Measurements from ENCODE around the gene NRG2. TPM values are rescaled to one million over a fixed set of nuclear protein-coding genes. Genes with fewer than 3 reads are reported as not detected.

NRG2 gene
- total and polyA plus RNA-seq, 4 experiments from 2014 or later: 0.11 to 0.17 (median 0.15) TPM; not detected in 1

DNA sequence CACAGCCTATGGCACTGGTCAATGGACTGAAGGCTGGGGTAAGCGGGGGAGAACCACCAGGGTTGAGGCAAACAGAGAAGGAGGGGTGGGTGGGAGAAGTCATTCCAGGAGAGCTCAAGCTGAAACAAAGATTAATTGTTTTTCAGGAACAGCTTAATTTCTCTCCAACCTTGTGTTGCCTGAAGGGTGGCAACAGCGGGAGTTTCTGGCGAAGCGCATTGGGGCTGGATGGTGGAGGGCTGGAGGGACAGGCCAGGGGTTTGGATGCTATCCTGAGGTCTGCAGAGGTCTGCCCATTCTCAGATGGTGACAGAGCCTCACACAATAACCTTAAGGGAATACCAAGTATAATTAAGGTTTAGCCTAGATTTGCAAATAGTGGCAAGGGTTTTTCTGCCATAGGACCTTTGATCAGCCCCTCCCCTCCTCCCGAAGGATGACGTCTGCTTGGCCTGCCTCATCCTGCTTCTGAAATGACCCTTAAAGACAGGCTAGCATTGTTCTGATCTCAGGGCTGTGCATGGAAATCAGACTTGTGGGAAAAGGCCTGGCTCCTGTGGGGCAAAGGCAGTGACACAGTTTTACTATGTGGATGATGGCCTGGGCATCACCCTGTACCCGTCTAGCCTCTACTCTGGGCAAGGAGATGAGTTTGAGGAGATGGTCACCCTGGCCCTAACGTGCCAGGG, 214.7 kb downstream of the NRG2 start:
- Mint-ChIP-seq H3K27me3 (peaks cover 8 to 12% of the 10 kb centered on the region in 2 donors), H3K36me3 (no peaks in the 10 kb centered on the region), H3K4me1 (no peaks in the 10 kb centered on the region), H3K9me3 (peaks cover 0 to 9% (median 0%) of the 10 kb centered on the region in 8 donors), H3K27ac (no peak overlapping the region), H3K4me3 (peak overlapping the region in 1 of 8 donors; percentile 58)
- intact Hi-C loops (cut with micrococcal nuclease): no loop called here
- DNase-seq: no peak
- no peak overlapping the region for H3K27ac ChIP-seq (ENCODE audit: low read depth, low read length)
- CTCF ChIA-PET (ENCODE audit: partially characterized antibody): no interaction called here
- no peaks in the 10 kb centered on the region for H3K4me1 ChIP-seq (ENCODE audit: insufficient read depth, low read length)
- H3K36me3 ChIP-seq (ENCODE audit: insufficient read depth, low read length): no peaks in the 10 kb centered on the region
- no peak overlapping the region for H3K4me3 ChIP-seq (ENCODE audit: low read length in 2 of 2)
- H3K9me3 ChIP-seq (ENCODE audit: control insufficient read depth in 1 of 2, low read length in 2 of 2): no peaks in the 10 kb centered on the region
- H3K27me3 ChIP-seq (ENCODE audit: insufficient read depth, low read length): no peaks in the 10 kb centered on the region
- POLR2A ChIA-PET (ENCODE audit: partially characterized antibody): no interaction called here

DNA sequence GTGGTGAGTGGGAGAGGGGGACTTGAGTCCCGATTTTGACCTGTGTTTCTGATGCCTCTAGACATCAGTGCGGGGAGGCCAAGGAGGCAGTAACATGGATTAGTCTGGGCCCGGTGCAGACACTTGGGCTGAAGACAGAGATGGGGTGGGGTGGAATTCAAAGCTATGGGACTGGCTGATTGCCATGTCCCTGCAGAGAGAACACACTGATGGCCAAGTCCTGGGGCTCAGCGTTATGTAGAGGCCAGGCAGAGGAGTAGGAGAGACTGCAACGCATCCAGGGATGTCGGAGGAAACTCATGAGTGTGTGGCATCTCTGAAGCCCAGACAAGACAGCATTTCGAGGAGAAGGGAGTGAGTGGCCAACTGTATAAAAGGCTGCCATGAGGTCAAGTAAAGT, 217.4 kb downstream of the NRG2 start:
- Histone ChIP-seq H3K4me3 (ENCODE audit: low read length in 2 of 2) (no peak overlapping the region), H3K27ac (ENCODE audit: low read depth, low read length) (no peak overlapping the region), H3K27me3 (ENCODE audit: insufficient read depth, low read length) (no peaks in the 10 kb centered on the region), H3K4me1 (ENCODE audit: insufficient read depth, low read length) (no peaks in the 10 kb centered on the region), H3K9me3 (ENCODE audit: control insufficient read depth in 1 of 2, low read length in 2 of 2) (no peaks in the 10 kb centered on the region), H3K36me3 (ENCODE audit: insufficient read depth, low read length) (no peaks in the 10 kb centered on the region)
- Mint-ChIP-seq H3K4me3 (no peak overlapping the region), H3K9me3 (peaks cover 0 to 5% (median 0%) of the 10 kb centered on the region in 8 donors), H3K4me1 (no peaks in the 10 kb centered on the region), H3K27me3 (peaks cover 11 to 15% of the 10 kb centered on the region in 2 donors), H3K27ac (no peak overlapping the region), H3K36me3 (peaks cover 0 to 3% of the 10 kb centered on the region in 2 donors)
- ChIA-PET CTCF (ENCODE audit: partially characterized antibody) (interaction anchor here (0.6 to 1.3 kb wide), 4 partner anchors 38 to 1517 kb away, joined by 3 to 5 read pairs (median 3); no protein-coding TSS in a partner anchor), POLR2A (ENCODE audit: partially characterized antibody) (no interaction called here)
- intact Hi-C loops (cut with micrococcal nuclease): no loop called here
- DNase-seq: no peak

DNA sequence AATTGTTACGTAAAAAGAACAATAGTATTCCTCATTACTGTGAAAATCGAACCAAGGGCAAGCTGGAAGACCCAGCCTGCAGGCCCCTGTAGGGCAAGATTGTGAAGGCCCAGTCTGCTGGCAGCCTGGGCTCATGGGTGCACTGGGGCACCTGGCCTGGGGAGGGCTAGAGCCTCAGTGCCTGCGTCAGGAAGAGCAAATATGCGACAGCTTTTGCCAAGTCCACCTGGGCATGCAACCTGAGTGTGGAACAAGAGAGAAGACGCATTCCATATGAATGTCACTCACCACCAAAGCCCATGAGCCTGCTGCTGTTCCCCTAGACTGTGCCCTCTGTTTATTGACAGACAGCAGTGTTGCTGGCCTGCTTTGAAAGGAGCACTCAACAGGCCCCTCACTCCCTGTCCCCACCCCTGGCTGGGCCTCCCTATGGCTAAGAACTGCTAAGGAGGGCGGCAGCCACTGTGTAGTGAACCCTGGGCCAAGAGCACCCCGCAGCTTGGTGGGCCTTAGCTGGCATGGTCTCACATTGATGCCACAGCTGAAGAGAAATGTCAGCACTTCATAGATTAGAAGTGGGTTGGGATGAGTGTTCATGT, 219.2 kb downstream of the NRG2 start:
- Mint-ChIP-seq H3K27ac (no peak overlapping the region), H3K27me3 (peaks cover 5 to 28% of the 10 kb centered on the region in 2 donors), H3K9me3 (peaks cover 5 to 14% (median 8%) of the 10 kb centered on the region in 8 donors), H3K4me1 (no peaks in the 10 kb centered on the region), H3K4me3 (no peak overlapping the region), H3K36me3 (peaks cover 0 to 5% of the 10 kb centered on the region in 2 donors)
- no peak for DNase-seq
- H3K4me3 ChIP-seq (ENCODE audit: low read length in 2 of 2): no peak overlapping the region
- H3K36me3 ChIP-seq (ENCODE audit: insufficient read depth, low read length): no peaks in the 10 kb centered on the region
- intact Hi-C loops (cut with micrococcal nuclease): no loop called here
- no peaks in the 10 kb centered on the region for H3K4me1 ChIP-seq (ENCODE audit: insufficient read depth, low read length)
- H3K9me3 ChIP-seq (ENCODE audit: control insufficient read depth in 1 of 2, low read length in 2 of 2): no peaks in the 10 kb centered on the region
- POLR2A ChIA-PET (ENCODE audit: partially characterized antibody): no interaction called here
- H3K27ac ChIP-seq (ENCODE audit: low read depth, low read length): no peak overlapping the region
- CTCF ChIA-PET (ENCODE audit: partially characterized antibody): no interaction called here
- no peaks in the 10 kb centered on the region for H3K27me3 ChIP-seq (ENCODE audit: insufficient read depth, low read length)

DNA sequence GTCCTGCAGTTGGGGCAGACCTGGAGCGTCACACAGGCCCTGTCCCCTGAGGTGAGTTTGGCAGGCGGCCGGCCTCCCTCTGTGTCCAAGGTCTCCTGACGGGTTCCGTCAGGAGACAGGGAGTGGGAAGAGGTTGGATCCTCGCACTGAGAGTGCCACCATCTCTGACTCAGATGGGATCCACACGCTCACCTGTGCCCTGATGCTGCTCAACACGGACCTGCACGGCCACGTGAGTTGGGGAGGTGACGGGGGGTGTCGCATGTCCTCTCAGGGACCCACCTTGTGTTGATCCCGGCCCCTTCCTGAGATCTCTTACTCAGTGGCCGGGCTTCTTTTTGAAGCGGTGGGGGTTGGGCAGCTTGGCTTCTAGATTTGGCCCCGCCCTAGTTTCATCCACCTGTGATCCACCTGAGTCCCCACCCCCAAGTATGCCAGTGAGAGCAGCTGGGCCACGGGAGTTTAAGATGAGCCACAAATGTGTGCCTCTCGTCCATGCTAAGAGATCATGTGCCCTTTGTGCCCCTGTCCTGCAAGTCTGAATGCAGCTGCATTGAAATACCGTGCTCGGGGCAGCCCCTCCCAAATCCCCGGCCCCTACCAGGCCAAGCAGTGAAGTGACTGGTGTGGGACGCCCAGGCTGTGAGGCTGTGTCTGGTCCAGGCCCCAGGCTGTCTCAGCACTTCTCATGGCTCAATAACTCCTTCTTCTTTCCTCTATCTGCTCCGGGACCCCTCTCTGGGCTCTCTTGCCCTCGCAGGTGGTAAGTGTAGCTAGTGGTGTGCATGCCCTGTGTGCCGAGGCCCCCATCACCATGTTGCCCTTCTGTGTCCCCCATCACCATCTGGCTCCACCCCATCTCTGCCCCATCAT, 220.3 kb downstream of the NRG2 start:
- POLR2A ChIA-PET (ENCODE audit: partially characterized antibody): no interaction called here
- intact Hi-C loops (cut with micrococcal nuclease): no loop called here
- no peak for DNase-seq

DNA sequence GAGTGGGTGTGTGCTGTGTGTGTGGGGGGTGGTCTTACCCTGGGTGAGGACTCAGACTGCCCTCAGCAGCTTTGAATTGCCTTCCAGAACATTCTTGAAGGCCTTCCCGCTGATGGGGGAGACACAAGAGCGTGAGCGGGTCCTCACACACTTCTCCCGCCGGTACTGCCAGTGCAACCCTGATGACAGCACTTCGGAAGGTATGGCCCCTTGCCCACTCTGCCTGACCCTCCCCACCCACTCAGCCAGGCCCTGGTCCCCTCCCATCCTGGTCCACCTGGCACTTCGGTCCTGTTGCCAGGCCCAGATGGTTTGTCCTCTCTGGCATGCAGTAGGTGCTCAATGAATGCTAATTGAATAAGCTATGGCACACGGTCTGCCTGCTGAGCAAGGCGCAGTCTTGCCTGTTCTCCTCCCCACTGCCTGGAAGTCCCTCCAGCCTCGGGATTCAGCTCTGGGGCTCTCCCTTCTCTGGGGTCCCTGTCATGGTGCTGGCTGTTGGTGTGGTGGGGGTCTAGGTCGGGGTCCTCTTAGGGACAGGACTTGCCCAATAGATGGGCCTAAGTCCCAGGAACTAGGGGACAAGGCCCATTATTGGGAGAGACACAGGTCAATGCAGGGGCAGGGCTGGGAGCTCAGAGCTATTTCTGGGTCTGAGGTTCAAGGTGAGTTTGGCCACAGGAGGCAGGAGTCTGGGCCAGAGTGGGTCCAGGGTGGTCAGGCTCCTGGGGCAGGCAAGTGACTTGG, 221.1 kb downstream of the NRG2 start:
- ChIA-PET CTCF (ENCODE audit: partially characterized antibody) (no interaction called here), POLR2A (ENCODE audit: partially characterized antibody) (no interaction called here)
- no peak overlapping the region for H3K4me3 ChIP-seq (ENCODE audit: low read length in 2 of 2)
- DNase-seq: no peak
- peaks cover 2 to 17% (median 13%) of the 10 kb centered on the region in 8 donors for H3K9me3 Mint-ChIP-seq
- peaks cover 0 to 10% of the 10 kb centered on the region in 2 donors for H3K36me3 Mint-ChIP-seq
- intact Hi-C loops (cut with micrococcal nuclease): no loop called here
- no peaks in the 10 kb centered on the region for H3K4me1 Mint-ChIP-seq
- no peaks in the 10 kb centered on the region for H3K4me1 ChIP-seq (ENCODE audit: insufficient read depth, low read length)
- peak overlapping the region in 1 of 7 donors; percentile 23 for H3K27ac Mint-ChIP-seq
- H3K9me3 ChIP-seq (ENCODE audit: control insufficient read depth in 1 of 2, low read length in 2 of 2): no peaks in the 10 kb centered on the region
- no peaks in the 10 kb centered on the region for H3K36me3 ChIP-seq (ENCODE audit: insufficient read depth, low read length)
- H3K27me3 Mint-ChIP-seq: peaks cover 8 to 29% of the 10 kb centered on the region in 2 donors
- H3K27ac ChIP-seq (ENCODE audit: low read depth, low read length): no peak overlapping the region
- no peaks in the 10 kb centered on the region for H3K27me3 ChIP-seq (ENCODE audit: insufficient read depth, low read length)
- H3K4me3 Mint-ChIP-seq: no peak overlapping the region

More for the DNA sequence above, 220.3 kb downstream of the NRG2 start:
- Histone ChIP-seq H3K27me3 (ENCODE audit: insufficient read depth, low read length) (no peaks in the 10 kb centered on the region), H3K27ac (ENCODE audit: low read depth, low read length) (no peak overlapping the region), H3K9me3 (ENCODE audit: control insufficient read depth in 1 of 2, low read length in 2 of 2) (no peaks in the 10 kb centered on the region), H3K4me1 (ENCODE audit: insufficient read depth, low read length) (no peaks in the 10 kb centered on the region), H3K4me3 (ENCODE audit: low read length in 2 of 2) (no peak overlapping the region), H3K36me3 (ENCODE audit: insufficient read depth, low read length) (no peaks in the 10 kb centered on the region)
- CTCF ChIA-PET (ENCODE audit: partially characterized antibody): no interaction called here
- H3K27me3 Mint-ChIP-seq: peaks cover 6 to 29% of the 10 kb centered on the region in 2 donors
- H3K9me3 Mint-ChIP-seq: peaks cover 6 to 19% (median 12%) of the 10 kb centered on the region in 8 donors
- H3K27ac Mint-ChIP-seq: no peak overlapping the region
- H3K4me1 Mint-ChIP-seq: no peaks in the 10 kb centered on the region
- peaks cover 0 to 10% of the 10 kb centered on the region in 2 donors for H3K36me3 Mint-ChIP-seq
- no peak overlapping the region for H3K4me3 Mint-ChIP-seq

DNA sequence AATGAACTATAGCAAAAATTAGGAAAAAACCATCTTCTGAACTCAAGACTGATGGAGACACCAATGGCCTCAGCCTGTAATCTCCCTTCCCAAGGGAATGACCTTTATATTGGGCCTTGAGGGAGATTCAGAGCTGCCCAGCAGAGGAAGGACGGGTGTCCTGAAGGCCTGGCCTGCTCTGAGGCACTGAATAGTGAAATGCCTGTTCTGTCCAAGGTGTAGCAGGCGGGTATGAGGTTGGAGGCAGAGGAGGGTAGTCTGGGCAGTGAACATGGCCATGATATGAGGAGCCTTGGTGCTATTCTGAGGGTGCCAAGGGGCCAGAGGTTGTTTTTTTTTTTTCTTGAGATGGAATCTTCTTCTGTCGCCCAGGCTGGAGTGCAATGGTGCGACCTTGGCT, 222.5 kb downstream of the NRG2 start:
- H3K9me3 Mint-ChIP-seq: peaks cover 2 to 17% (median 13%) of the 10 kb centered on the region in 8 donors
- intact Hi-C loops (cut with micrococcal nuclease): no loop called here
- no peaks in the 10 kb centered on the region for H3K4me1 Mint-ChIP-seq
- CTCF ChIA-PET (ENCODE audit: partially characterized antibody): no interaction called here
- Histone ChIP-seq H3K27me3 (ENCODE audit: insufficient read depth, low read length) (no peaks in the 10 kb centered on the region), H3K4me1 (ENCODE audit: insufficient read depth, low read length) (no peaks in the 10 kb centered on the region), H3K9me3 (ENCODE audit: control insufficient read depth in 1 of 2, low read length in 2 of 2) (no peaks in the 10 kb centered on the region), H3K27ac (ENCODE audit: low read depth, low read length) (no peak overlapping the region), H3K36me3 (ENCODE audit: insufficient read depth, low read length) (no peaks in the 10 kb centered on the region), H3K4me3 (ENCODE audit: low read length in 2 of 2) (no peak overlapping the region)
- POLR2A ChIA-PET (ENCODE audit: partially characterized antibody): no interaction called here
- no peak for DNase-seq
- peaks cover 11 to 23% of the 10 kb centered on the region in 2 donors for H3K27me3 Mint-ChIP-seq
- no peak overlapping the region for H3K27ac Mint-ChIP-seq
- no peak overlapping the region for H3K4me3 Mint-ChIP-seq
- H3K36me3 Mint-ChIP-seq: peaks cover 0 to 10% of the 10 kb centered on the region in 2 donors
